Activated naive CD4-positive, alpha-beta T cell treated with anti-CD3 and anti-CD28 coated beads for 36 hours (primary cell): ENCODE data around the gene ARHGEF11. TPM values are rescaled to one million over a fixed set of nuclear protein-coding genes. Genes with fewer than 3 reads are reported as not detected.
A peak's percentile ranks its signal among the peaks of the same experiment; 100 is the strongest.

Source experiments
- CTCF ChIA-PET: fragments of 350-600 bp; sonication (Branson Sonifier 250); formaldehyde crosslinking; loops from one replicate; lab custom pipeline; 2021; ENCODE audit warnings: antibody characterized with exemption; lab: Charles Lee
- DNase-seq: peaks from one replicate; pipeline ENCODE4 v3.0.0-alpha.2; 2020
- H3K27ac Mint-ChIP-seq: one replicate; pipeline ENCODE4 v1.8.0; 2021; ENCODE audit warnings: mild to moderate bottlenecking, mixed read lengths
- H3K27me3 Mint-ChIP-seq: one replicate; pipeline ENCODE4 v1.8.0; 2021; ENCODE audit warnings: low read depth, mixed read lengths
- H3K36me3 Mint-ChIP-seq: one replicate; pipeline ENCODE4 v1.8.0; 2021; ENCODE audit warnings: low read depth, mixed read lengths
- H3K4me1 Mint-ChIP-seq: one replicate; pipeline ENCODE4 v1.8.0; 2021; ENCODE audit warnings: low read depth, mixed read lengths
- H3K4me3 Mint-ChIP-seq: one replicate; pipeline ENCODE4 v1.8.0; 2021; ENCODE audit warnings: mild to moderate bottlenecking, moderate library complexity, mixed read lengths
- H3K9me3 Mint-ChIP-seq: one replicate; pipeline ENCODE4 v1.8.0; 2021; ENCODE audit warnings: mixed read lengths
- intact Hi-C: fragments of 100-400 bp; cut with micrococcal nuclease; formaldehyde crosslinking; loops from one replicate; pipeline ENCODE4 v1.15.1; 2023
- total RNA-seq, 2 experiments: library from RNA; stranded (reverse); gene quantifications; one replicate each; pipeline ENCODE4 v1.2.3, GENCODE V29; 2021

Gene ARHGEF11
- 1 to 10 TPM; 3.2 to 3.4 TPM for total RNA-seq

GRCh38 chr1:157045250-157046218 is at the start of gene ARHGEF11:
Gene ARHGEF11, minus strand, starts transcription at chr1:157045742. Its CDS starts 1,412 bp downstream, at chr1:157044330.
- Mint-ChIP-seq H3K9me3 (no peaks in the 10 kb centered on the region), H3K4me3 (peak within 1 kb of the TSS; percentile 79), H3K27me3 (peaks cover 65% of the 10 kb centered on the region), H3K36me3 (no peaks in the 10 kb centered on the region), H3K27ac (no peak within 1 kb of the TSS), H3K4me1 (peaks cover 12% of the 10 kb centered on the region)
- CTCF ChIA-PET: no interaction called here
- DNase-seq: peak; percentile 26
- intact Hi-C loops: no loop called here

GRCh38 chr1:157095091-157095490 is 49.5 kb upstream of the ARHGEF11 start:
- Mint-ChIP-seq H3K9me3 (no peaks in the 10 kb centered on the region), H3K4me1 (no peaks in the 10 kb centered on the region), H3K36me3 (no peaks in the 10 kb centered on the region), H3K27me3 (no peaks in the 10 kb centered on the region), H3K4me3 (no peak overlapping the region), H3K27ac (no peak overlapping the region)
- DNase-seq: no peak
- intact Hi-C loops: no loop called here
- CTCF ChIA-PET: interaction anchor here (1.2 to 1.9 kb wide), 3 partner anchors 8 to 61 kb away, joined by 3 to 7 read pairs (median 5); no protein-coding TSS in a partner anchor

- CTCF ChIA-PET: interaction anchor here (0.7 to 1.4 kb wide), 3 partner anchors 17 to 64 kb away, joined by 3 to 4 read pairs (median 4); no protein-coding TSS in a partner anchor
- Mint-ChIP-seq H3K36me3 (no peaks in the 10 kb centered on the region), H3K27me3 (peaks cover 2% of the 10 kb centered on the region), H3K9me3 (no peaks in the 10 kb centered on the region), H3K4me3 (no peak overlapping the region), H3K4me1 (no peaks in the 10 kb centered on the region), H3K27ac (no peak overlapping the region)
- intact Hi-C loops: no loop called here
- no peak for DNase-seq
Measured at GRCh38 chr1:157092831-157093230, 47.3 kb upstream of the ARHGEF11 start.

GRCh38 chr1:157091668-157092273 is 46.2 kb upstream of the ARHGEF11 start:
- Mint-ChIP-seq H3K27me3 (peaks cover 2% of the 10 kb centered on the region), H3K36me3 (no peaks in the 10 kb centered on the region), H3K9me3 (no peaks in the 10 kb centered on the region), H3K27ac (no peak overlapping the region), H3K4me3 (no peak overlapping the region), H3K4me1 (no peaks in the 10 kb centered on the region)
- no peak for DNase-seq
- CTCF ChIA-PET: interaction anchor here (2.1 to 7.1 kb wide), 3 partner anchors 18 to 62 kb away, joined by 13 to 378 read pairs (median 45); no protein-coding TSS in a partner anchor
- intact Hi-C loops: no loop called here

GRCh38 chr1:157091186-157091585 is 45.6 kb upstream of the ARHGEF11 start:
- DNase-seq: no peak
- H3K27me3 Mint-ChIP-seq: peaks cover 2% of the 10 kb centered on the region
- CTCF ChIA-PET: interaction anchor here (0.5 to 7.1 kb wide), 13 partner anchors 10 to 92 kb away, joined by 3 to 378 read pairs (median 10); no protein-coding TSS in a partner anchor
- no peak overlapping the region for H3K4me3 Mint-ChIP-seq
- no peaks in the 10 kb centered on the region for H3K4me1 Mint-ChIP-seq
- H3K9me3 Mint-ChIP-seq: no peaks in the 10 kb centered on the region
- no peak overlapping the region for H3K27ac Mint-ChIP-seq
- H3K36me3 Mint-ChIP-seq: no peaks in the 10 kb centered on the region
- intact Hi-C loops: no loop called here

- Mint-ChIP-seq H3K4me3 (no peak overlapping the region), H3K27me3 (peaks cover 2% of the 10 kb centered on the region), H3K36me3 (no peaks in the 10 kb centered on the region), H3K27ac (no peak overlapping the region), H3K4me1 (no peaks in the 10 kb centered on the region), H3K9me3 (no peaks in the 10 kb centered on the region)
- intact Hi-C loops: loop anchor here (1.0 kb wide), 1 partner anchor 66 kb away; no protein-coding TSS in a partner anchor
- no peak for DNase-seq
- CTCF ChIA-PET: interaction anchor here (0.5 to 7.1 kb wide), 23 partner anchors 10 to 127 kb away, joined by 3 to 378 read pairs (median 5); no protein-coding TSS in a partner anchor
Measured at GRCh38 chr1:157090771-157091170, 45.2 kb upstream of the ARHGEF11 start.

GRCh38 chr1:157090196-157090647 is 44.7 kb upstream of the ARHGEF11 start:
- peak; percentile 94 for DNase-seq
- peaks cover 2% of the 10 kb centered on the region for H3K27me3 Mint-ChIP-seq
- H3K4me3 Mint-ChIP-seq: no peak overlapping the region
- H3K27ac Mint-ChIP-seq: no peak overlapping the region
- no peaks in the 10 kb centered on the region for H3K36me3 Mint-ChIP-seq
- intact Hi-C loops: loop anchor here (1.0 kb wide), 1 partner anchor 66 kb away; no protein-coding TSS in a partner anchor
- no peaks in the 10 kb centered on the region for H3K4me1 Mint-ChIP-seq
- CTCF ChIA-PET: interaction anchor here (0.7 to 7.1 kb wide), 28 partner anchors 9 to 334 kb away, joined by 3 to 378 read pairs (median 5); no protein-coding TSS in a partner anchor
- H3K9me3 Mint-ChIP-seq: no peaks in the 10 kb centered on the region

- intact Hi-C loops: loop anchor here (1.0 kb wide), 1 partner anchor 67 kb away; no protein-coding TSS in a partner anchor
- no peaks in the 10 kb centered on the region for H3K36me3 Mint-ChIP-seq
- H3K4me3 Mint-ChIP-seq: no peak overlapping the region
- no peaks in the 10 kb centered on the region for H3K4me1 Mint-ChIP-seq
- no peak for DNase-seq
- H3K27me3 Mint-ChIP-seq: peaks cover 2% of the 10 kb centered on the region
- no peak overlapping the region for H3K27ac Mint-ChIP-seq
- no peaks in the 10 kb centered on the region for H3K9me3 Mint-ChIP-seq
- CTCF ChIA-PET: interaction anchor here (0.7 to 7.1 kb wide), 27 partner anchors 9 to 335 kb away, joined by 3 to 378 read pairs (median 5); no protein-coding TSS in a partner anchor
Measured at GRCh38 chr1:157089789-157090188, 44.2 kb upstream of the ARHGEF11 start.

- Mint-ChIP-seq H3K36me3 (no peaks in the 10 kb centered on the region), H3K27ac (no peak overlapping the region), H3K4me3 (no peak overlapping the region), H3K9me3 (no peaks in the 10 kb centered on the region), H3K4me1 (no peaks in the 10 kb centered on the region), H3K27me3 (peaks cover 2% of the 10 kb centered on the region)
- CTCF ChIA-PET: interaction anchor here (0.7 to 7.1 kb wide), 3 partner anchors 47 to 250 kb away, joined by 3 to 378 read pairs (median 45); no protein-coding TSS in a partner anchor
- intact Hi-C loops: no loop called here
- no peak for DNase-seq
Measured at GRCh38 chr1:157088607-157089006, 43.1 kb upstream of the ARHGEF11 start.

GRCh38 chr1:157087030-157087429 is 41.5 kb upstream of the ARHGEF11 start:
- CTCF ChIA-PET: interaction anchor here (0.7 to 7.1 kb wide), 6 partner anchors 8 to 73 kb away, joined by 3 to 378 read pairs (median 3); no protein-coding TSS in a partner anchor
- H3K27me3 Mint-ChIP-seq: peaks cover 2% of the 10 kb centered on the region
- intact Hi-C loops: no loop called here
- no peak overlapping the region for H3K27ac Mint-ChIP-seq
- H3K4me3 Mint-ChIP-seq: no peak overlapping the region
- H3K36me3 Mint-ChIP-seq: no peaks in the 10 kb centered on the region
- H3K4me1 Mint-ChIP-seq: no peaks in the 10 kb centered on the region
- no peak for DNase-seq
- no peaks in the 10 kb centered on the region for H3K9me3 Mint-ChIP-seq

GRCh38 chr1:157086299-157086698 is 40.8 kb upstream of the ARHGEF11 start:
- Mint-ChIP-seq H3K36me3 (no peaks in the 10 kb centered on the region), H3K4me3 (no peak overlapping the region), H3K27me3 (peaks cover 2% of the 10 kb centered on the region), H3K4me1 (no peaks in the 10 kb centered on the region), H3K27ac (no peak overlapping the region), H3K9me3 (no peaks in the 10 kb centered on the region)
- intact Hi-C loops: no loop called here
- CTCF ChIA-PET: interaction anchor here (1.0 to 7.1 kb wide), 2 partner anchors 67 to 74 kb away, joined by 3 to 378 read pairs; no protein-coding TSS in a partner anchor
- DNase-seq: no peak
